ENCODE results near the gene CHRNA7. TPM values are rescaled to one million over a fixed set of nuclear protein-coding genes. Genes with fewer than 3 reads are reported as not detected.

Gene CHRNA7
- total and polyA plus RNA-seq, 2 of the 8 experiments (the other 6 are each of a cell fraction or from before 2014, with no cell fraction given), result 7.5 to 11.0 TPM

DNA sequence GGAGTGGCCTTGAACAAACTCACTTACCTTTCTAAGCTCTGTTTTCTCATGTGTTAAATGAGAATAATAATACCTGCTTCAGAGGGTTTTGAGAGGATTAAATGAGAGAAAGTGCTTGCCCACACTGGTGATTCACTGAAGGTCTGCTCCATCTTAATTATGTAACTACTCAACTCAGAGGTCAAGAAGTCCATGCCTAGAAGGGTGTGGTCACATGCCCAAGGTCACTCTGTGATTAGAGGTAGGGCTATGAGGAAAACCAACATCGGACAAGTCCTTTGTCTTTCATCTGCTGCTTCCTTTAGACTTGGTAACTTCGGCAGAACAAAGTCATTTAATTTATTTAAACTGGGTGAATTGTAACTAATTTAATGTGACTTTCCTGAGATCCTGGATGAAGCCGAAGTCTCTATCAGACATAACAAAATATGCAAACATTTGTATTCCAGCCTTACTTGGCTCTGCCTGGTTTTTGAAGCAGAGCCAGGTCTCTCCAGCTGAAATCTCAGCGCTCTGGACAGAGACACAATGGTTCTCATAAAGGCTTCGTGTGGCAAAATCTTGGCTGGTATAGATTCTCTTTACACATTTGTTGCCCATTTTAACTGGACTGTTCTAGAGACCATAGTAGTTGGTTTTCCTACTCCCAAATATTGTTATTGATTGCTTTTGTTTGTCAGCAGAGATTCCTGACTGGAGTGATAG is 3.0 kb downstream of the CHRNA7 start (continued):
- TF ChIP-seq JUND (IDR thresholded peaks at IDR 0.05; ENCODE audit: low read length), result no peak
- no peak for TF ChIP-seq NRF1 (IDR thresholded peaks at IDR 0.05; ENCODE audit: low read depth, low read length)
- TF ChIP-seq, protein P1, sequence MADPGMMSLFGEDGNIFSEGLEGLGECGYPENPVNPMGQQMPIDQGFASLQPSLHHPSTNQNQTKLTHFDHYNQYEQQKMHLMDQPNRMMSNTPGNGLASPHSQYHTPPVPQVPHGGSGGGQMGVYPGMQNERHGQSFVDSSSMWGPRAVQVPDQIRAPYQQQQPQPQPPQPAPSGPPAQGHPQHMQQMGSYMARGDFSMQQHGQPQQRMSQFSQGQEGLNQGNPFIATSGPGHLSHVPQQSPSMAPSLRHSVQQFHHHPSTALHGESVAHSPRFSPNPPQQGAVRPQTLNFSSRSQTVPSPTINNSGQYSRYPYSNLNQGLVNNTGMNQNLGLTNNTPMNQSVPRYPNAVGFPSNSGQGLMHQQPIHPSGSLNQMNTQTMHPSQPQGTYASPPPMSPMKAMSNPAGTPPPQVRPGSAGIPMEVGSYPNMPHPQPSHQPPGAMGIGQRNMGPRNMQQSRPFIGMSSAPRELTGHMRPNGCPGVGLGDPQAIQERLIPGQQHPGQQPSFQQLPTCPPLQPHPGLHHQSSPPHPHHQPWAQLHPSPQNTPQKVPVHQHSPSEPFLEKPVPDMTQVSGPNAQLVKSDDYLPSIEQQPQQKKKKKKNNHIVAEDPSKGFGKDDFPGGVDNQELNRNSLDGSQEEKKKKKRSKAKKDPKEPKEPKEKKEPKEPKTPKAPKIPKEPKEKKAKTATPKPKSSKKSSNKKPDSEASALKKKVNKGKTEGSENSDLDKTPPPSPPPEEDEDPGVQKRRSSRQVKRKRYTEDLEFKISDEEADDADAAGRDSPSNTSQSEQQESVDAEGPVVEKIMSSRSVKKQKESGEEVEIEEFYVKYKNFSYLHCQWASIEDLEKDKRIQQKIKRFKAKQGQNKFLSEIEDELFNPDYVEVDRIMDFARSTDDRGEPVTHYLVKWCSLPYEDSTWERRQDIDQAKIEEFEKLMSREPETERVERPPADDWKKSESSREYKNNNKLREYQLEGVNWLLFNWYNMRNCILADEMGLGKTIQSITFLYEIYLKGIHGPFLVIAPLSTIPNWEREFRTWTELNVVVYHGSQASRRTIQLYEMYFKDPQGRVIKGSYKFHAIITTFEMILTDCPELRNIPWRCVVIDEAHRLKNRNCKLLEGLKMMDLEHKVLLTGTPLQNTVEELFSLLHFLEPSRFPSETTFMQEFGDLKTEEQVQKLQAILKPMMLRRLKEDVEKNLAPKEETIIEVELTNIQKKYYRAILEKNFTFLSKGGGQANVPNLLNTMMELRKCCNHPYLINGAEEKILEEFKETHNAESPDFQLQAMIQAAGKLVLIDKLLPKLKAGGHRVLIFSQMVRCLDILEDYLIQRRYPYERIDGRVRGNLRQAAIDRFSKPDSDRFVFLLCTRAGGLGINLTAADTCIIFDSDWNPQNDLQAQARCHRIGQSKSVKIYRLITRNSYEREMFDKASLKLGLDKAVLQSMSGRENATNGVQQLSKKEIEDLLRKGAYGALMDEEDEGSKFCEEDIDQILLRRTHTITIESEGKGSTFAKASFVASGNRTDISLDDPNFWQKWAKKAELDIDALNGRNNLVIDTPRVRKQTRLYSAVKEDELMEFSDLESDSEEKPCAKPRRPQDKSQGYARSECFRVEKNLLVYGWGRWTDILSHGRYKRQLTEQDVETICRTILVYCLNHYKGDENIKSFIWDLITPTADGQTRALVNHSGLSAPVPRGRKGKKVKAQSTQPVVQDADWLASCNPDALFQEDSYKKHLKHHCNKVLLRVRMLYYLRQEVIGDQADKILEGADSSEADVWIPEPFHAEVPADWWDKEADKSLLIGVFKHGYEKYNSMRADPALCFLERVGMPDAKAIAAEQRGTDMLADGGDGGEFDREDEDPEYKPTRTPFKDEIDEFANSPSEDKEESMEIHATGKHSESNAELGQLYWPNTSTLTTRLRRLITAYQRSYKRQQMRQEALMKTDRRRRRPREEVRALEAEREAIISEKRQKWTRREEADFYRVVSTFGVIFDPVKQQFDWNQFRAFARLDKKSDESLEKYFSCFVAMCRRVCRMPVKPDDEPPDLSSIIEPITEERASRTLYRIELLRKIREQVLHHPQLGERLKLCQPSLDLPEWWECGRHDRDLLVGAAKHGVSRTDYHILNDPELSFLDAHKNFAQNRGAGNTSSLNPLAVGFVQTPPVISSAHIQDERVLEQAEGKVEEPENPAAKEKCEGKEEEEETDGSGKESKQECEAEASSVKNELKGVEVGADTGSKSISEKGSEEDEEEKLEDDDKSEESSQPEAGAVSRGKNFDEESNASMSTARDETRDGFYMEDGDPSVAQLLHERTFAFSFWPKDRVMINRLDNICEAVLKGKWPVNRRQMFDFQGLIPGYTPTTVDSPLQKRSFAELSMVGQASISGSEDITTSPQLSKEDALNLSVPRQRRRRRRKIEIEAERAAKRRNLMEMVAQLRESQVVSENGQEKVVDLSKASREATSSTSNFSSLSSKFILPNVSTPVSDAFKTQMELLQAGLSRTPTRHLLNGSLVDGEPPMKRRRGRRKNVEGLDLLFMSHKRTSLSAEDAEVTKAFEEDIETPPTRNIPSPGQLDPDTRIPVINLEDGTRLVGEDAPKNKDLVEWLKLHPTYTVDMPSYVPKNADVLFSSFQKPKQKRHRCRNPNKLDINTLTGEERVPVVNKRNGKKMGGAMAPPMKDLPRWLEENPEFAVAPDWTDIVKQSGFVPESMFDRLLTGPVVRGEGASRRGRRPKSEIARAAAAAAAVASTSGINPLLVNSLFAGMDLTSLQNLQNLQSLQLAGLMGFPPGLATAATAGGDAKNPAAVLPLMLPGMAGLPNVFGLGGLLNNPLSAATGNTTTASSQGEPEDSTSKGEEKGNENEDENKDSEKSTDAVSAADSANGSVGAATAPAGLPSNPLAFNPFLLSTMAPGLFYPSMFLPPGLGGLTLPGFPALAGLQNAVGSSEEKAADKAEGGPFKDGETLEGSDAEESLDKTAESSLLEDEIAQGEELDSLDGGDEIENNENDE (IDR thresholded peaks at IDR 0.05; ENCODE audit: insufficient replicate concordance, low read length), result no peak
- no peak for TF ChIP-seq CHD1 (IDR thresholded peaks at IDR 0.05; ENCODE audit: low read depth, low read length)
- TF ChIP-seq TCF12 (IDR thresholded peaks at IDR 0.05; ENCODE audit: low read depth, low read length), result no peak
- no peak for TF ChIP-seq RFX5 (IDR thresholded peaks at IDR 0.05; ENCODE audit: borderline replicate concordance, low read depth, low read length)

Measured in H1 (cell line).